ENCODE measurements around the gene HPS1.

The HPS1 gene

DNA sequence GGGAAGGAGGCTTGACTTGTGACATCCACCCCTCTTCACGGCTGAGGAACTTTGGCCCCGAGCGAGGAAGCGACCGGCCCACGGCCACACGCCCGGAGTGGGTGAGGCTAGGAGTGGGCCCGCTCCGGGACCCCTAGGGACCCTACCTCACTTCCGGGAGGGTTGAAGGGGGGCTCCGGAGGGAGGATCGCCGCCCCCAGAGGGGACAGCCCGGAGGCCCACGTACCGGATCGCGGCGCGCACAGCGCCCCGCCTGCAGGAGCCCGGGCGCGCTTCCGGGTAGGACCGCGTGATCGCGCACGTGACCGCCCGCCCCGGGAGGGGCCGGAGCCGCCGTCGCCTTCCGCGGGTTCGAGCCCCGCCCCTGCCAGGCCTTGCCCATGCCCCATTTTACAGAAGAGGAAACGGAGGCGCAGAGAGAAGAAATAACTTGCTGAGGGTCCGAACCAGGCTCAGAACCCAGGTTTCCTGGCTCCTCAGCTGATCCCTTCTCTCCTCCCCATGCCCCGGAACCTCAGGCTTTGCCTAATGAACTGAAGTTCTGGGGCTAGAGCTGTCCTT is at the start of gene HPS1:
Gene HPS1, minus strand, starts transcription at position 275 of the 561 bp plus-strand sequence. CDS start 3,695 bp downstream, outside the sequence.
- peak; percentile 27 to 61 for DNase-seq

DNA sequence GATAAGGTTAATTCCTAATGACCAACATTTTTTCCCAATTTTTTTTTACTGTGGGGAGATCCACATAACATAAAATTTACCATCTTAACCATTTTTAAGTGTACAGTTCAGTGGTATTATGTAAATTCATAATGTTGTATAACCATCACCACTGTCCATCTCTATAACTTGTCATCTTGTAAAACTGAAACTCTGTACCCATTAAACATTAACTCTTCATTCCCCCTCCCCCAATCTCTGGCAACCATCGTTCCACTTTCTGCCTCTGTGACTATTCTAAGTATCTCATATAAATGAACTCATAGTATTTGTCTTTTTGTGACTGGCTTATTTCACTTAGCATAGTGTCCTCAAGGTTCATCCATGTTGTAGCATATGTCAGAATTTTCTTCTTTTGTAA is 46.0 kb upstream of the HPS1 start:
- DNase-seq = no peak

DNA sequence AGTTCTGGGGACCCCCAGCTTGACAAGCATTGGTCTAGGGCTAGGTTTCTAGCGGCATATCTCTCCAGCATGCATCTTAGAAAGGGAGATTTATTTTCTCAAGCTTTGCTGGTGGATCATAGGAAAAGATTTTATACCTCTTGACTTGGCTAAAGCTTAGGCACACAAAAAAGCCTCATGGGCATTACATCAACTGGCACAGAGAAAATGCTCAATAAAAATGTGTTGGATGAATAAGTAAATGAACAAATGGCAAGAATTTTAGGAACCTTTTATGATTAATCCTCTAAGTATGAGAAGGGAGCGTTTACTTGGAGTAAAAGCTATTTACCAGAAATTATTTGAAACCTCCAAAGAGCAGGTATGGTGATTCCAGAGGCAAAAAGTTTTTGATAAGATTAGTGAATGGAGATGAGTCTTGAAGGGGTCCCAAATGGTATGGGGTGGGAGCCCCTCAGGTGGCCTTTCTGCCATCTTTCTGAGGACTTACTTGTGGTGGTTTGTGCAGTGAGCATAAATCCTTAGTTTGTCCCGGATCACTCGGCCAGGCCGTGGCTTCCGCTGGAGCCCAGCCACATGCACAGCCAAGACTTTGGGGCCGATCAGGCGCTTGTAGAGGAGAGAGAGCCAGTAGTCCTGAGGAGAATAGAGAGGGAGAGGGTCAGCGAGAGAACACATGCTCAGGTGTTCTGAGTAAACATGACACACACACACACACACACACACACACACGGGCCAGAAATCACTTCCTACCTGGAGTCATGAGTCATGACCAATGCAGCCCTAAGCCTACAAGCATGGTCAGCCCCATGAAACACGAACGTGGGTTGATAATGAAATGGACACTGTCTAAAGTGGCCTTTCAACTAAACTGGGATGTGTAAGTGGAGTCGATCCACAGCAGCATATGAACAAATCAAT is 43.1 kb upstream of the HPS1 start:
- no peak for DNase-seq

DNA sequence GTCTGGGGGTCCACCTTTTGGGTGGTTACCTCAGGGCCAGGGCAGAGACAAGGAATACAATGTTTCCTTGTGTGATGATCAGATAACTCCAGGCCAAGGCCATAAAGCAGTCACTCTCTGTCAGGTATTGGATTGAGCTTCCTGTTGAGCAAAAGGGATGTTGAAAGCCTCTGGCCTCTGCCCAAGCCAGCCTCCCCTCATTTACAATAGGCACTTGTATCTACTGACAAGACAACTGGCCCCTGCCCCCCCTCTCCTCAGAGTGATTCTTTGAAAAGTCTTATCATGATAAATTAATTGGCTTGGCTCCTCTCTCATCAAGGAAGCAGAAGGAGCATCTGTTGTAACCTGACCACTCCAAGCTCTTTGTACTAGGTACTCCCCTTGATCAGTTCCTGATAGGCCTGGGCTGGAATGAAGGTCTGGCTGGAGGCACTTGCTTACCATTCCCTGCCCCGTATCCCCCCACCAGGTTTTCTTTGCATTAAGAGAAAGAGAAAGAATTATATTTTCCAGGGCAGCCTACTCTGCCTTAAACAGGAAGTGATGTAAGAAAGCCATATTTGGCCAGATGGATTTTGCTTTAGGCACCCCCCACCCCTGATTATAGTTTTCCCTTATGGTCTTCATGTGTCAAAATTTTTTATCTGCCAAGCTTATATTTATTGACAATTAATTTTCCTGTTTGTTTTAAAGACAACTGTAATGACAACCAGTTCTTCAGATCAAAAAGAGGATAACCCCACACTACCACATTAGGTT is 42.1 kb upstream of the HPS1 start:
- no peak for DNase-seq

DNA sequence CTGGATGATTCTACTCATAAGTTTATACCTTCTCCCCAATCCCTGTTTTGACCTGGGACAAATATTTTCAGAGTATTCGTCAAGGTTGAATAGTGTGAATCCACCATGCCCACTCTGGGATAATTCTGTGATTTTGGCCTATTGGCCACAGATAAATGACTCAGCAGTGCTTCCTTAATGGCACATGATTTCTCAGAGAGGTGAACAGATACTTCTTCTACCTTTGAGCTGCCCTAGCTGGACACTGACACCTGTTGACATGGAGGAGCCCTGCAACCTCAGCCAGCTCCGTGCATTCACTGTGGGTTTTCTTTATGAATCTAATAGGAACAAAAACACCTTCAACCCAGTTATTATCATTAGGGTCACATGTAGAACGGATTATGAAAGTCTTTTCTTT is 40.9 kb upstream of the HPS1 start:
- DNase-seq = no peak

DNA sequence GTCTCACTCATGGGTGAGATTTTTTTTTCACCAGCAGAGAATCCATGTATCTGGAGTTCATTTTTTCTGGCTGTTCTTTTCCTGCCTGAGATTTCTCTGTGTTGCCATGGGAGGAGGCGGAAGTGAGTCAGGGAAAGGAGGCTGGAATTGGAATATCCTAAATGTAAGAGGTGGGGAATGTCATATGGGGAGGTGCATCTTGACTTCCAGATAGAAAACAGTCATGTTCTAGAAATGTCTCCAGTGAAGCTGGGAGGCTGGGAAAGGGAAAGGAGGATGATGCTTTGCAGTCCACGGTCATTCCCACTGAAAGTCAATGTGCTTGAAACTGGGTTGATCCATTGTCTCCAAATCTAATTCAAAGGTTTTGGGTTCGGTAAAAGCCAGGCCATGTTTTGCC is 39.7 kb upstream of the HPS1 start:
- no peak for DNase-seq

DNA sequence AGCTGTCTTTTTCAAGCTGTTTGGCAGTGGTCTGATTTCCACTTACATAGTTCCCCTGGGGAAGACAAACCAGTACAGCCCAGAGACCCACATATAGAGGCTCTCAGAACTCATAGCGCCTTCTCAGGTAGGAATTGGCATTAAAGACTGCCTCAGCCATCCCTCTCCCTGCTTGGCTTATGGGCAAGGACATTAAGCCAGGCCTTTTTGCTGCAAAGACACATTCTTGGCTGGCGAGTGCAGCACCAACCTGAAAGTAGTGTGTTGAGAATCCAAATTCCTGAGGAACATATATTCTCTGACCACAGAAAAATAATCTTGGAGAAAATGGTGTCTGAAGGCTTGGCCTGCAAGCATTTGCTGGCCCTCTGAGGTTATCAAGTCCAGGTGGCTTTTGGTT is 39.2 kb upstream of the HPS1 start:
- no peak for DNase-seq

DNA sequence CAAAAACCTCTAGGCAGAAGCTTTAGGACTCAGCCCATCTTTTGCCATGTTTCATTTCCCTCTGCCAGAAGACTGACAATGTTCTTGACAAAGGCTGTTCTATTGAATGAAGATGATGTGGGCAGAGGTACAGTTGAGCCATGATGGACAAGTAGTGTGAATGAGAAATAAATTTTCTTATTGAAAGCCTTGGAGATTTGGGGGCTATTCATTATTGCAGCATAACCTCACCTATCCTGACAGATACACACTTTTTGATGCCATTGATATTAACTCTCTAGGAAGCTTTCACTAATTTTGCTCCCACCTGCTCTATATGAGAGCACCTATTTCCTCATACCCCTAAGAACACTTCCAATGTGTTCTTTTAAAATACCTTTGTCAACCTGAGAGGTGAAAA is 36.9 kb upstream of the HPS1 start:
- DNase-seq = no peak

DNA sequence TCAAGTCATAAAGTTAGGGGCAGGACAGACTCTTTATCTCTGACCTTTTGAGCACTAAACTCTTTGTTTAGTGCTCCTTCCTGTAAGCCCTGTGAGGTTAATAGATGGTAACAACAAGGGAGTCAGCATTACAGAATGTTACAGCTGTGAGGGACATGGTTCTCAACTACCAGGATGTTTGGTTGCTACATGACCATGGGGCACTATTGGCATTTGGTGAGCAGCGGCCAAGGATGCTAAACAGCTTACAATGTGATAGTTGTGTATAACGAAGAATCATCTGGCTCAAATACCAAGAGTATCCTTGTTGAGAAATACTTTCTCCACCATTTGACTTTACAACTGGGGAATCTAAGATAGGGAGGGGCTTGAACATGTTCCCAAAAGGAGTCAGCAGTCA is 35.4 kb upstream of the HPS1 start:
- DNase-seq = no peak

DNA sequence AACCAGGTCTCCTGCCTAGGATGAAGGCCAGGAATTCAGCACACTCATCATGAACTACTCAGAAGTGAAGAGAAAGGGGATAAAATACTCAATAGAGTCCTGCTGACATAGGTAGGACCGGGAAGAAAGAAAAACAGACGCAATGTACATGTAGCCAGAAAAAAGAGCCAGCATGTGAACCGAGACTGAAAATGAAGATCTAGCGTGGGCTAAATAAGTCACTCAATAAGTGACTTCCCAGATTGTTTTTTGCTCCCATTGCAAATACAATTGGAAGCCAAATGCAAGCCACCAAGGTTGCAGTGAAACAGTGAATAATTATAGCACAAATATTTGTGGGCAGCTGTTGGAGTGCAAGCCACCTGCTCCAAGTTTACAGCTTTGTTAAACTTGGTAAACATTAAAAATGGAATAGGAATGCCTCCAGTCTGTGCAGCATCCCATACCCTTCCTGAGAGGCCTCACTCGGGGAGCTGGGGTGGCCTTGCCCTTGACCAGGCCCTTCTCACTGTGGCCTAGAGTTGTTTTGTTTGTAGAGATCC is 34.7 kb upstream of the HPS1 start:
- DNase-seq = no peak

DNA sequence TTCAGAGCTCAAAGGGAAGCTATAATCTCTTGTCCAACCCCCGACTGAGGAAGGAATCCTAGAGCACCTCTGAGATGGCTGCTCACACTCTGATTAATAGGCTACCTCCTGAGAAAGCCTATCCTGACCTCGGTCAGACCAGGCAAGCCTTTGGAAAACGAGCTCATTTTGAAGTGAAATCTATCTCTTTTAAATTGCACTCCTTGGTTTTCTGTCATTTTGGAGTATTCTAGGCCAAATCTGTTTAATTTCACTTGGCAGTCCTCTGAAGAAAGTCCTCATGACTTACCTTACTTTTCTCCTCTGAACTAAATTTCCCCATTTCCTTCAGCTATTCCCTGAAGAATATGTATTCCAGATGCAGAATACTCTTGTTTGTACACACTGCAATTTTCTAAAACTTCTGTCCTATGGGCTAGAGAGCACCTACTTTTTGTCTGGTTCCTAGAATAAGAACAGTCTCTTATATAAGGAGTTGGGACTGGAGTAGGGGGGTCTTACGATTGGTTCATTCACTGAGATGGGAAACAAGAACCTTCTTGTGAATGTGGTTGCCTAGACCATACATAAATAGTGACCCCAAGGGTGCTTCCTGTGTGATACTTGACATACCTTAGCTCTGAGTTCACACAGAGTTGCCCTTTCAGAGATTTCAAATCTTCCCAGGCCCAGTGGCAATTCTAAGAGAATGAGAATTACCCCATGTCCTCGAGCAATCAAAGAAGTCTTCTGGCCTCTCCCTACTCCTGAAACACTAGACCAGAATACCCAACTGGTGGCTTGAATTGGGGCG is 31.9 kb upstream of the HPS1 start:
- DNase-seq = no peak

DNA sequence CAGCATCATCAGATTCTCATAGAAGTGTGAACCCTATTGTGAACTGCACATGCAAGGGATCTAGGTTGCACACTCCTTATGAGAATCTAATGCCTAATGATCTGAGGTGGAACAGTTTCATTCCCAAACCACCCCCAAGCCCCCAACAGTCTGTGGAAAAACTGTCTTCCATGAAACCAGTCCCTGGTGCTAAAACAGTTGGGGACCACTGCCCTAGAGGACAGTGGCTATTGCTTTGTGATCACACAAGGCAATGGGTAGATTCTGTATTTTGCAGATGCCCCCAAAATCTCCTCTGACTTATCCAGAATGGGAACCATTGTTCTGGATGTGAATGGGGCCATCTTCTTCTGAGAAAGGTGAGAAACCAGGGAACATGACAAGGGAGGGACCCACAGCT is 31.1 kb upstream of the HPS1 start:
- DNase-seq = no peak

DNA sequence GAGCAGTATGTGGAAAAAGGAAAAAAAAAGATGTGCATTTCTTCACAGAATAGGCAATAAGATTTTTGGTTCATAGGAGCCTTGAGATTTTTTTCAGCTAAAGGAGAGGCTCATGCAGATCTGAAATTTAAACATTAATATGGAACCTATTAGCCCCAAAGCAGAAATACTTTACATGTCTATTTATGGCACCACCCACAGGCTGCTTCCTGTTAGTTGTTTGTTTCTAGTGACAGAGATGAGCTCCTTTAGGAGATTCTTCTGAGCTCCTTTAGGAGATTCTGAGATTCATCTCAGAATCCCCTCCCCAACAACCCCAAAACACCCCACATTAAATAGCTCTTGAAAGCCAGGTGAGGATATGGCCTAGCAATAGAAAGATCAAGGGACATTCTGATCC is 27.9 kb upstream of the HPS1 start:
- no peak for DNase-seq

DNA sequence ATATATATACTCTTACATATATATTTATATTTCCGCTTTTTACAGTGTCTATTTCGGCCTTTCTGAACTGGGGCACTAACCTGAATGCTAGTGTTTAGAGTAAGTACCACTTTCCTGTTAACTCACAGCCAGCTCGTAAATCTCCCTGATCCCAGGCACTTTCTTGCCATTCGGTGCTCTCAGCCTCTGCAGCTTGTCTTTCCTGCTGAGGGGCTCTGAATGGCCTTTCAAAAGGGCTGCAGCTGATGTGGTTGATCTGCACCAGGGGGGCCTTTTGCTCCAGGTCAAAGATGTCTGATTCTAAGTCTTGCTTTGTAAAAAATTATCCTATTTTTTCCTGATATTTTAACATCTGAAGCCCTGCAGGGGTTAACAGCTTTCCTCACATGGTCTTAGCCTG is 25.5 kb upstream of the HPS1 start:
- DNase-seq = no peak

DNA sequence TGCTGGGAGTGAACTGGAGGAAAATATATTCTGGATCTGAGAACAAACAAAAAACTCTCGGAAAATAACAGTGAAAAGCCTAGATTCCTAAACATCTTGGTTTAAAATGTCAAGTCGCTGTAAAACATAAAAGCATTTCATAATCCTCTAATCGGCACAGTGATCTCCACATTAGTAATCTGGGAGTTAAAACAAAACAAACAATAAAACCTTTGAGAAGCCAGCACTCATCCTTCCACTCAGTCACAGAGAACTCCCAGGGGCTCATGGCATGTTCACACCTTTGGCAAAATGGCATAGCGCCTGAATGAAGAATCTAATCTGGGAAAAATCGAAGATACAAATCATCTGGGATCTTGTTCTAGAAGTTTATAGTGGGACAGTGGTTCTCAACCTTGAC is 24.1 kb upstream of the HPS1 start:
- no peak for DNase-seq

DNA sequence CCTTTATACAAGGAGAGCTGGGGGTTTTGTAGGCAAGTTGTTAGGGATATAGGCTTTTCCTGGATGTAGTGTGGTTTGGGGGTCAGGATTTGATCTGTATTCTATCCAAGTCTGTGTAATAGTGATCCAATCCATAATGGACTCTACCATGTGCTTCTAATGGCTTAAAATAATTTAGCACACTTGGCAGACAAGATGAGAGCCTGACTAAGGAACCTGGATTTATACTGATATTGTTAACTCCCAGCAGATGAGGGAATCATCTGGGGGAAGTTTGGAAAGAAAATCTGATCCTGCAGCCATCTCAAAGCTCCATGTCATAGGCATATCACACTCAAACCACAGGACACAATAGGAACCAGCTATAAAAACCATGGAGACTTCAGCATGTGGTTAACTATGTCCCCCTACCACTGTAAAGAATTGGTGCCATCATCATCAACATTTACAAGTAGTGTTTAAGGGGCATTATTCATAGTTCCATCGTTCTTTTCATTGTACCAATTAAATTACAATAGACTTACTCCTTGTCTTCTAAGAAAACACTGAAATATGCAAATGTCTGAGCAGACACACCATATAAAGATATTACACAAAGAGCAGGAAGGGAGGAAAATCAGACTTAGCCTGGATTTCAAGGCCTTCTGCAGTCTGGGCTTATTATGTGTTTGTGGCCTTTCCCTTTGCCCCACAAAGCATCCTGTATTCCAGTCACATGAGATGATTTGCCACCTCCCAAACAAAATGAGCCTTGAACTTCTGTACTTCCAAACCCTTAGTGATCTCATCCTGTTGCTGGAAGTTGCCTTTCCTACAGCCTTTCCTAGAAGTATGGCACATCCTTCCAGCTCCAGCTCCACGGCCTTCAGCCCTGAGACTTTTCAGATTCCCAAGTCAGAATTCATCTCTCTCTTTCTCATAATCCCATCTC is 22.5 kb upstream of the HPS1 start:
- DNase-seq = no peak

DNA sequence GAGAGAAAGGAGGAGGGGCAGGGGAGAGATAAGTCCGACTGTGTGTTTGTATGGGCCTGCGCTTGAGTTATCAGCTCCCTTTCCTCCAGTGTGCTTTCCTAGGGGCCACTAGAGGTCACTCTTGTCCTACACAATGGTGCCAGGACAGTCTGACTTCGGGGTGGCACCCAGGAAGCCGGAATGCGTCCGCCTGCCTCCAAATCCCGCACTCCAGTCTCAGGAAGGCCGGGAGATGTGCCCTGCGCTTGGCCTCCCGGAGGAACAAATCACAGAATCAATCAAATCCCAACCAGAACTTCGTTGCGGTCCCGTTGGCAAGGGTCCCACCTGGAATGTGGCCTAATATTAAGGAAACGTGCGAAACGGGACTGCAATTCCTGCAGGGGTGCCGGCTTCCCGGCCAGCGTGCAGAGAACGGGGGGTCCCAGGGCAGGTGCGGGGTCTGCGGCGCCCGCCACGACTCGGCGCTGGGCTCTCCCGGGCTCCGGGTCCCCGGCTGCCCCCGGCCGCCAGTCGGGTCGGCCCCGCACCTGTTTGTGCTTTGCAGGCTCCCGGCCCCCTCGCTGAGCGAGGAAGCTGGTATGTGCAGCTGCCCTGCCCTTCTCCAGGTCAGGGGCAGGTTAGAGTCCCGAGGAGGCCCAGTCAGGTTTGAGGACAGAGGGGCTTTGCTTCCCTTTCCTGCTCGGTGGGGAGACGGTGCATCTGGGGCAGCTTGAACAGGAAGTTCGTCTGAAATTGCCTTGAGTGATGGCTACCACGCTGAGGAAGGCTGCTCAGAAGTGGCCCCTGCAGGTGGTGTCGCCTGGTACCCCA is 21.0 kb upstream of the HPS1 start:
- DNase-seq = peak; percentile 75 to 82

DNA sequence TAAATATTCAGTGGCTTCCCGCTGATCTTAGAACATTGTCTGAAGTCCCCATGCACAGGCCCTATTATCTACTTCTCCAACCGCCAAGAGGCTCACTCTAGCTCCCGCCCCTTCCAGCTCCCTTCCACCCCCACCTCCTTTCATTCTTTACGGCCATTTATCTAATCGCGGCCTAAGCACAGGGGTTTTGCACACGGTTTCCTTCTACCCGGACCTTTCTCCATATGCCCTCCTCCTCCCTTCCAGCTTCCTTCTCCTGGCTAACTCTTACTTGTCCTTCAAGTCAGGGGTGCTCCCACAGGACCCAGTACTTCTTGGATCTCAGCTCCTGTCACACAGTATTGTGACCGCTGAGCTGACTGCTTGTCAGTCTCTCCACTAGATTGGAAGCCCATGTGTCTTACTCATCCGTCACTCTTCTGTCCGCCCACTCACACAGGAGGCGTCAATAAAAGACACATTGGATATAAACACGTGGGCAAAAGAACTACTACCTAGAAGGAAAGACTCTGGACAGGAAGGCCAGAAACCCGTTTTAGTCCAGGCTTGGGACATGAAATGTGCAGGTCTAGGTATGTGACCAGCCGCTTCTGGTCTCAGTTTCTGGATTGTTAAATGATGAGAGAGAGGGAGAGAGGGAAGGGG is 20.2 kb upstream of the HPS1 start:
- DNase-seq = no peak

DNA sequence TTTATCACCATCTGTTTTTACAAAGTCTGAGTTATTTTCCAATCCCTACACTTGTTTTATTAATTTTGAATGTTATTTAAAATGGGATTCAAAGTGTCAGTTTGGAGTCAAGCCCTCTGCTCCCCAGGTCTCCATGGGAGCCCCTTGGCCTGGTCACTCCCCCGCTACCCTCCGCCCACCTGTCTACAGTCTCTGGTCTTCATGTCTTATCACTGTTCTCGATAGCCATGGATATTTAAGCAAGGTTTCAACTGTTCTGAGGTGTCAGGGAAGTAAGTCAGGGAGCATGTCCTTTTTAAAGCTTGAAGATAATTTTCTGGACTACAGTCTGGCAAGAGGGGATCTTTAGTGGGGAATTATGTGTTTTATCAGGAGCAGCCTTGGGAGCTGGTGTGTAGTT is 19.1 kb upstream of the HPS1 start:
- DNase-seq = no peak
